Small intestine (tissue), 7 donors: ENCODE results near the gene KSR2. TPM values are rescaled to one million over a fixed set of nuclear protein-coding genes. Genes with fewer than 3 reads are reported as not detected.

Source experiments
- DNase-seq, 2 donors: peaks; one replicate each; pipeline versions ENCODE4 v3.0.0 to v3.0.0-alpha.2; 2013
- FAIRE-seq: peaks from 2 replicates; lab custom pipeline; 2012; peaks lifted over from hg19 to GRCh38; lab: Jason Lieb, UNC
- H3K27ac ChIP-seq, 3 donors: one replicate each; pipeline ENCODE4 v1.5.1; 2013; ENCODE audit warnings: low read length in 2 of 3, mild to moderate bottlenecking in 2 of 3, control low read depth in 1 of 3, inconsistent platforms in 1 of 3, low read depth in 1 of 3, moderate library complexity in 1 of 3
- H3K27me3 ChIP-seq, 3 donors: one replicate each; pipeline ENCODE4 v1.6.1; 2013; ENCODE audit warnings: low read length in 3 of 3, inconsistent platforms in 1 of 3; ENCODE audit not compliant: control insufficient read depth in 3 of 3, insufficient read depth in 3 of 3
- H3K36me3 ChIP-seq, 3 donors: one replicate each; pipeline ENCODE4 v1.6.1; 2013; ENCODE audit warnings: low read length in 3 of 3, inconsistent platforms in 1 of 3, low read depth in 1 of 3, mild to moderate bottlenecking in 1 of 3, moderate library complexity in 1 of 3; ENCODE audit not compliant: control insufficient read depth in 3 of 3, insufficient read depth in 2 of 3
- H3K4me1 ChIP-seq, 3 donors: one replicate each; pipeline ENCODE4 v1.6.1; 2013; ENCODE audit warnings: low read length in 2 of 3, inconsistent platforms in 1 of 3, low read depth in 1 of 3, mild to moderate bottlenecking in 1 of 3, moderate library complexity in 1 of 3; ENCODE audit not compliant: control insufficient read depth in 3 of 3, insufficient read depth in 2 of 3
- H3K4me3 ChIP-seq, 3 donors: one replicate each; pipeline ENCODE4 v1.5.1; 2013; ENCODE audit warnings: low read length in 3 of 3, control low read depth in 1 of 3, inconsistent platforms in 1 of 3, low read depth in 1 of 3, mild to moderate bottlenecking in 1 of 3, moderate library complexity in 1 of 3
- H3K9me3 ChIP-seq, 2 donors: one replicate each; pipeline ENCODE4 v1.6.1; 2013; ENCODE audit warnings: low read depth in 1 of 2, low read length in 1 of 2; ENCODE audit not compliant: control insufficient read depth in 2 of 2, insufficient read depth in 1 of 2
- WGBS, 3 donors: extraction: QIAGEN DNeasy Blood & Tissue Kit; methylation state at CpG; one replicate each; pipeline ENCODE4 v1.1.7; 2013; 5-methylcytosine and 5-hydroxymethylcytosine counted together
- polyA plus RNA-seq, 4 donors: library from polyadenylated mRNA; stranded (reverse) in 3 of 4; unstranded in 1 of 4; fragments of 200-250 nt in 3 of 4; fragments of 120-200 nt in 1 of 4; gene quantifications; one replicate each; pipeline versions ENCODE4 v1.2.1 to v1.2.3, GENCODE V29; 2013
- donor health status: healthy with polysubstance abuse.
- donor health status: control.
- donor health status: control.
- donor health status: Bipolar disorder and iron deficiency.
- donor health status: healthy.

The KSR2 gene
- polyA plus RNA-seq, 4 donors, result 0.16 to 0.33 TPM; not detected in 2

- Histone ChIP-seq H3K27me3 (peaks cover 0 to 3% (median 0%) of the 10 kb centered on the region in 3 donors), H3K27ac (no peak overlapping the region), H3K4me1 (no peaks in the 10 kb centered on the region), H3K9me3 (no peaks in the 10 kb centered on the region), H3K36me3 (no peaks in the 10 kb centered on the region), H3K4me3 (no peak overlapping the region)
- WGBS, 3 donors, result 71 to 82% (median 79%) methylated on average over 5 to 6 of the region's 6 CpGs
- no peak for FAIRE-seq
- no peak for DNase-seq
These were observed 530.0 kb downstream of the KSR2 start for GRCh38 chr12:117438809-117439208.

DNA sequence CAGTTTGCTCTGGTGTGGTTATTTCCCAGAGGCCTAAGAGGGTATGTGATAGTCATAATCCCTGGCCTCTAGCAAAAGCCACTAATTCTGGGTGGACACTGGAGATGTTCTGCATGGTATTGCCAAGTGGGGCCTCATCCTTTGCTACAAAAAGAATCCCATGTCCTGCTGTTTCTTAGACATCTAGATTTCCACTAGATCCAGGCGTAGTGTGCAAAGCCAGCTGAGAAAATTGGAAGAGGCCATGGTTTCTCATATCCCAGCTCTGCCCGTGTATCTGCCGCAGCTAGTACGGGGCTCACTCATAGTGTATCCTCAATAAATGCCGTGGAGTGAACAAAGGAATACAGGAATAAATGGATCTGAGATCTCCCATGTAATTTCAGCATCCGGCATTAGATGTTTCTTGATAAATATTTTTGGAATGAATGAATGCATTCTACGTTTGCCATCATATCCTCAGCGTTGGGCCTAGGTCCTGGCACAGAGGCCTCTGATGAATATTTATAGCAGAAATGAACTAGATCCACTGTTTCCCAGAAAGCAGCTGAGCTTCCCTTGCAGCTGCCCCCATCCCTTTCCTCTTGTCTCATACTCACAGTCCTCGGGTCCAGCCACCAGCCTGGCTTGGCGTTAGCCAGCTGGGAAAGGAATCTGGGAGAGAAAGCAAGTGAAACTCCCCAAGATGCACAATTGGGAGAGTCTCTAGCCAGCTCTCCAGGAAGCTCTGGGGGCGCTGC is 531.1 kb downstream of the KSR2 start:
- peaks cover 0 to 3% (median 0%) of the 10 kb centered on the region in 3 donors for H3K27me3 ChIP-seq
- H3K9me3 ChIP-seq, result no peaks in the 10 kb centered on the region
- no peak overlapping the region for H3K4me3 ChIP-seq
- no peaks in the 10 kb centered on the region for H3K36me3 ChIP-seq
- DNase-seq, result no peak
- no peaks in the 10 kb centered on the region for H3K4me1 ChIP-seq
- no peak overlapping the region for H3K27ac ChIP-seq
- FAIRE-seq, result no peak
- WGBS, 3 donors, result 72 to 74% (median 74%) methylated on average over 11 of the region's 11 CpGs

- no peak overlapping the region for H3K4me3 ChIP-seq
- H3K27ac ChIP-seq, result no peak overlapping the region
- no peaks in the 10 kb centered on the region for H3K36me3 ChIP-seq
- no peaks in the 10 kb centered on the region for H3K4me1 ChIP-seq
- H3K9me3 ChIP-seq, result no peaks in the 10 kb centered on the region
- DNase-seq (no peak), FAIRE-seq (no peak)
- 83 to 93% (median 90%) methylated on average over 3 of the region's 3 CpGs for WGBS, 3 donors
- H3K27me3 ChIP-seq, result no peaks in the 10 kb centered on the region
These were observed 534.9 kb downstream of the KSR2 start for GRCh38 chr12:117433878-117434277.

- no peak overlapping the region for H3K4me3 ChIP-seq
- H3K27me3 ChIP-seq, result no peaks in the 10 kb centered on the region
- H3K27ac ChIP-seq, result no peak overlapping the region
- DNase-seq (no peak), FAIRE-seq (no peak)
- H3K4me1 ChIP-seq, result no peaks in the 10 kb centered on the region
- no peaks in the 10 kb centered on the region for H3K9me3 ChIP-seq
- 70 to 77% (median 76%) methylated on average over 6 of the region's 6 CpGs for WGBS, 3 donors
- no peaks in the 10 kb centered on the region for H3K36me3 ChIP-seq
These were observed 538.5 kb downstream of the KSR2 start for GRCh38 chr12:117430246-117430645.

DNA sequence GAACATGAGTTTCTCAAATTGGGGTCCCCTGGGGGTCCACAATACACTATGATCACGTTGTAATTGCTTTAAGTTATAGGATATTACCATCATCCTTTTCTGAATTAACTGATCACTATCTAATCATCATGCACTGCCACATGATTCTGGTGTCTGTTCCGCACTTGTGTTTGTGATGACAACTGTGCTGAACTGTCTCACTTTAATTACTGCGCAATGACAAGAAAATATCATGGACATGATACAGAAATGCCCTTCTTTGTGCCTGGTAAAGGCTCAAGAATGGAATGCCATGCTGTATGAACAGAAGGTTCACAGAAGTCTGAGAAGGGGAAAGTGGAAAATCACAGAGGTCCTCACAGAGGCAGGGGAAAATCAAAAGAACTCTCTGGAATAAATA is 541.6 kb downstream of the KSR2 start:
- 67 to 74% (median 68%) methylated on average over 3 of the region's 3 CpGs for WGBS, 3 donors
- no peaks in the 10 kb centered on the region for H3K36me3 ChIP-seq
- DNase-seq (no peak), FAIRE-seq (no peak)
- H3K27ac ChIP-seq, result no peak overlapping the region
- no peak overlapping the region for H3K4me3 ChIP-seq
- H3K9me3 ChIP-seq, result peaks cover 0 to 2% of the 10 kb centered on the region in 2 donors
- H3K27me3 ChIP-seq, result no peaks in the 10 kb centered on the region
- no peaks in the 10 kb centered on the region for H3K4me1 ChIP-seq

DNA sequence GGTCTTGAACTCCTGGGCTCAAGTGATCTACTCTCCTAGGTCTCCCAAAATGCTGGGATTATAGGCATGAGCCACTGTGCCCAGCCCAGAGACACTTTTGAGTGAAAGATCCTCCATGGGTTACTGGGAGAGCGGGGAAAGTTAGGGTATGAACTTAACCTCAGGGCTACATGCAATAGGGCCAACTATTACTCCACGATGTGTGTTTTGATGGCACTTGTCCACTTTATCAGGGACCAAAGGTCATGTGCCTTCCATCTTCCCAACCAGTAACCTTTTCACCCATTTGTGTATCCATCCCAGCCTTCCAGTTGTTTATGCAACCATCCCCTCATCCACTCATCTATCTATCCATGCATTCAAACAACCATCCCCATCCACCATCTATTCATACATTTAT is 546.8 kb downstream of the KSR2 start:
- Histone ChIP-seq H3K36me3 (no peaks in the 10 kb centered on the region), H3K9me3 (peaks cover 0 to 2% of the 10 kb centered on the region in 2 donors), H3K27ac (no peak overlapping the region), H3K4me1 (no peaks in the 10 kb centered on the region), H3K4me3 (no peak overlapping the region), H3K27me3 (no peaks in the 10 kb centered on the region)
- WGBS, 3 donors, result 63 to 83% (median 76%) methylated on average over 2 of the region's 2 CpGs
- DNase-seq, result no peak
- FAIRE-seq, result no peak

DNA sequence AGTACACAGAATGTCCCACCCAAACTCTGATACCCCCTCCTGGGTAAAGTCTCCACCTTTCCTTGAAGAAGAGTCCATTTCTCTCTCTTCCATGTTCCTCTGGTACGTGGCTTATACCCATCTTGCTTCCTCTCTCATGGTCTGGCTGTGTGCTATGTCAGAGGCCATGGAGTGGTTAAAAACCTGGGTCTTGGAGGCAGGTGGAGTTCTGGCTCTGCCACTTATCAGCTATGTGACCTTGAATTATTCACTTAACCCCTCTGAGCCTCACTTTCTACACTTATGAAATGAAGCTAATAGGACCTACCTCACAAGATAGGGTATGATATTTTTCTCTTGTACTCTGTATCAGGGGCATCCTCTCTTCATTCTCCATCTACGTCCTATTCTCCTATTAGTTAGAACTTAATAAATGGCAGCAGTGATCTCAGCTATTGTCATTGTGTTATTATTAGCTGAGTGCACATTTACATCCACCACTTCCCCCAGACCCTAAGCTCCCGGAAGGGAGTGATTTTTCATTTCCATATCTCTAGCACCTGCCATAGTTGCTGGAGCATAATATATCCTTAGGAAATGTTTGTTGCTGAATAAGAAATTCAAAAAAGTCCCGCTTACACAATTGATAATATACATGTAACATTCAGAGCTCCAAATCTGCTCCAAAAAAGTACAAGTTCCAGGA is 547.6 kb downstream of the KSR2 start:
- DNase-seq (no peak), FAIRE-seq (no peak)
- H3K36me3 ChIP-seq, result no peaks in the 10 kb centered on the region
- H3K4me1 ChIP-seq, result no peaks in the 10 kb centered on the region
- H3K4me3 ChIP-seq, result no peak overlapping the region
- no peak overlapping the region for H3K27ac ChIP-seq
- 42 to 52% (median 43%) methylated on average over 4 of the region's 4 CpGs for whole genome bisulfite sequencing, 3 donors
- H3K27me3 ChIP-seq, result no peaks in the 10 kb centered on the region
- H3K9me3 ChIP-seq, result peaks cover 0 to 2% of the 10 kb centered on the region in 2 donors

DNA sequence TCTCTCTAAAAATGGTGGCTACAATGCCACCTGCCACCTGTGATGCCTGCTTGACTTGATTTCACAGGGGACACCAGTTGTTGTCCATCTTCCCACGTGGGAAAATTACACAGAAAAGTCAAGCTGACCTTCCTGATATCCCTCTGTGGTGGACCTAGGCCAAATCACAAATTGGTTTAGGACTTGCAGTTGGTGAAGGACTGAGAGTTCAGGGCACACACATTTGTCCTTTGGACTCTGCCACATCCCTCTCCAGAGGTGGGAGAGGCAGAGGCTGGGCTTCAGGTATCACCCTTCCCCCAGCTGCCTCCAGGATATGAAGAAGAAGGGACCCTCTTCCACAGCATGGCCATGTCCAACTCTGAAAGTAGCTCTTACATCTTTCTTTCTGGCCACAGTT is 551.8 kb downstream of the KSR2 start:
- H3K4me3 ChIP-seq, result no peak overlapping the region
- no peaks in the 10 kb centered on the region for H3K27me3 ChIP-seq
- no peaks in the 10 kb centered on the region for H3K9me3 ChIP-seq
- no peaks in the 10 kb centered on the region for H3K4me1 ChIP-seq
- FAIRE-seq, result no peak
- DNase-seq, result no peak
- WGBS, 3 donors, result 4 to 13% (median 11%) methylated on average over 1 of the region's 1 CpG
- no peaks in the 10 kb centered on the region for H3K36me3 ChIP-seq
- no peak overlapping the region for H3K27ac ChIP-seq
